Measurements from ENCODE around the gene MMS19.
A peak's percentile ranks its signal among the peaks of the same experiment; 100 is the strongest.

The MMS19 gene, protein sequence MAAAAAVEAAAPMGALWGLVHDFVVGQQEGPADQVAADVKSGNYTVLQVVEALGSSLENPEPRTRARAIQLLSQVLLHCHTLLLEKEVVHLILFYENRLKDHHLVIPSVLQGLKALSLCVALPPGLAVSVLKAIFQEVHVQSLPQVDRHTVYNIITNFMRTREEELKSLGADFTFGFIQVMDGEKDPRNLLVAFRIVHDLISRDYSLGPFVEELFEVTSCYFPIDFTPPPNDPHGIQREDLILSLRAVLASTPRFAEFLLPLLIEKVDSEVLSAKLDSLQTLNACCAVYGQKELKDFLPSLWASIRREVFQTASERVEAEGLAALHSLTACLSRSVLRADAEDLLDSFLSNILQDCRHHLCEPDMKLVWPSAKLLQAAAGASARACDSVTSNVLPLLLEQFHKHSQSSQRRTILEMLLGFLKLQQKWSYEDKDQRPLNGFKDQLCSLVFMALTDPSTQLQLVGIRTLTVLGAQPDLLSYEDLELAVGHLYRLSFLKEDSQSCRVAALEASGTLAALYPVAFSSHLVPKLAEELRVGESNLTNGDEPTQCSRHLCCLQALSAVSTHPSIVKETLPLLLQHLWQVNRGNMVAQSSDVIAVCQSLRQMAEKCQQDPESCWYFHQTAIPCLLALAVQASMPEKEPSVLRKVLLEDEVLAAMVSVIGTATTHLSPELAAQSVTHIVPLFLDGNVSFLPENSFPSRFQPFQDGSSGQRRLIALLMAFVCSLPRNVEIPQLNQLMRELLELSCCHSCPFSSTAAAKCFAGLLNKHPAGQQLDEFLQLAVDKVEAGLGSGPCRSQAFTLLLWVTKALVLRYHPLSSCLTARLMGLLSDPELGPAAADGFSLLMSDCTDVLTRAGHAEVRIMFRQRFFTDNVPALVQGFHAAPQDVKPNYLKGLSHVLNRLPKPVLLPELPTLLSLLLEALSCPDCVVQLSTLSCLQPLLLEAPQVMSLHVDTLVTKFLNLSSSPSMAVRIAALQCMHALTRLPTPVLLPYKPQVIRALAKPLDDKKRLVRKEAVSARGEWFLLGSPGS

DNA sequence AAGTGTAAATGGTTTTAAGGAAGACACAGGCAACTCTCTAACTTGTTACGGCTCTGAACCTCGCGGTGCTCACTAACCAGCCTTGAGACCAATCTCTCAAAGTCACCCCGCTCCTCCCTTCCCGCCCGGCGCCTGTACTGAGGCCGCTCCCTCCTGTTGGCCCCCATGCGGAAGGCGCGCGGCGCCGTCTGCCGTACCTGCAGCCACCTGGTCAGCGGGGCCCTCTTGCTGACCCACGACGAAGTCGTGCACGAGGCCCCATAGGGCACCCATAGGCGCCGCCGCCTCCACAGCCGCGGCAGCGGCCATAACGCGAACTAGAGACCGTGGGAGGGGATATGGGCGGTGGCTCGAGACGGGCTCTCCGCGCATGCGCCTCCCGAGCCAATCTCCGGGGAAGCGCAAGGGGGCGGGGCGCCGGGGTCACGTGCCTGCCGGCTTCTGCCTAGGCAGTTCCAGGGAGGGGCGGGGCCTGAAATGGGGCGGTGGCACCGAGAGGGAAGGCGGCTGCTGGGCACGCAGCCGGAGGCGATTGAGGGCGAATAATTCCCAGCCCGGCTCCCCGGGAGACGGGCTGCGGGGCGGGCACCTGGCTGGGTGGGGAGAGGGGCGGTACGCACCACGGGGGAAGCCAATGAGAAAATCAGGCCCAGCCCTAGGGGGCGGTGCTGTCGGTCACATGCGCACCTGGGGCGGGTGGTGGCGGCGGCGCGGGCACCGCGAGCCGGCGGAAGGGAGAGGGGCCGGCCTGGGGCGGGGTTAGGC is at the start of gene MMS19:
MMS19 (minus strand) TSS at position 347 of the 765 bp plus-strand sequence; CDS start at position 309, 38 bp downstream.
- DNase-seq (ENCODE audit: low spot score): peak; percentile 99

DNA sequence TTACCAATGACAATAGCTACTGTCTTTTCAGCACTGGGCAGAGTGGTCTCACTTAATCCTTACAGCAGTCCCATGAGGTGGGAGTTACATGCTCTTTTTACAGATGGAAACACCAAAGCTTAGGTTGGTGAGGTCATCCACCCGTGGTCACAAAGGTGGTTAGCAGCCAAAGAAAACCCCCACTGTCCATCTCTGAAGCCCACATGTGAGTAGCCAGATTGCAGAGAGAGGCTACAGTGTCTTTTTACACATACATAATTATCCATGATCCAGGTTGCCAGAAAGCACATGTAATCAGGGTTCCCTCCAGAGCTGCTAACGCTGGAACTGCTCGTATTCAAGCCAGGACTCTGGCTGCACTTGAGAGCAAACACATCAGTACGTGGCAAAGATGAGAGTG is 49.7 kb upstream of the MMS19 start:
- DNase-seq (ENCODE audit: low spot score): no peak

DNA sequence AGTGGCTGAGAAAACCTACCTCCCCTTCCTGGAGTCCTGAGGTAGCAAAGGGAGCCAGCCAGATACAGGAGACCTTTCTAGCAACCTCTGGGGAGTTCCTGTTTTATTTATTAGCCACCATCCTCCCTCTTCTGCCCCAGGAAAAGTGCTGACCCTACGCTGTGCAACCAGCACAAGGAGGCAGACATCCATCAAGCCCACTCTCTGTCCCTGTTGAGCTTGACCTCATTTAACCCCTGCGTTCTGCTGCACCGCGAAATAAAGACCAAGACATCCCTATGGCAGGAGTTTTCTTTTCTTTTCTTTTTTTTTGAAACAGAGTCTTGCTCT is 49.0 kb upstream of the MMS19 start:
- no peak for DNase-seq (ENCODE audit: low spot score)

DNA sequence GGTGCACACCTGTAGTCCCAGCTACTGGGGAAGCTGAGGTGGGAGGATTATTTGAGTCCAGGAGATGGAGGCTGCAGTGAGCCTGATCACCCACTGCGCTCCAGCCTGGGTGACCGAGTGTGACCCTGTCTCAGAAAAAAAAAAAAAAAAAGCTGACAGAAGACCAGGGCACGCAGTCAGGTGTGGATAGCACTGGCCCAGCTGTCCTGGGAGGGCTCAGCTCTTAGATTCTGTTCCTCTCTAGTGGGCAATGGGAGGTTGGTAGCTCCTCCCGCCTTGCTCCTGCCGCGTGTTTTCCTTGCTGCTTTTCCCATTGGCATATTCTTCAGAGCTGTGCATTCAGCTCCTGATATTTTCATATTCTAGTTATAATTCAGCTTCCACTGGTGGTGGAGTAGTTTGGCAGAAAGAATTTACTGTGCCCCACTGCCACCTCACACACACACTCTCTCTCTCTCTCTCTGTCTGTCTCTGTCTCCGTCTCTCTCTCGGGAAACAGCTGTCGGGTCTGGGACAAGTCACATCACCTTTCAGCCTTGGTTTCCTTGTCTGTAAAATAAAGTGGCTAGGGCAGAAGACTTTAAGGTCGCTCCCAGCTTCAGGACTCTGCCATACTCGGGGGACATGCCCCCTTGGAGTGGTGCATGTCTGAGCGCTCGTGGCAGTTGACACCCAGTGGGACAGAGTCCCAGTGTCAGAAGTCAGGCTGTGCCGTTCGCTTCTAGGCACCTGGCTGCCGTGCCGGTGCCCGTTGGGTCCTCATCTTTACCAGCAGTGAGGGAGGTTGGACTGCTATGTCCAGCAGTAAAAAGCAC is 48.4 kb upstream of the MMS19 start:
- DNase-seq (ENCODE audit: low spot score): no peak

DNA sequence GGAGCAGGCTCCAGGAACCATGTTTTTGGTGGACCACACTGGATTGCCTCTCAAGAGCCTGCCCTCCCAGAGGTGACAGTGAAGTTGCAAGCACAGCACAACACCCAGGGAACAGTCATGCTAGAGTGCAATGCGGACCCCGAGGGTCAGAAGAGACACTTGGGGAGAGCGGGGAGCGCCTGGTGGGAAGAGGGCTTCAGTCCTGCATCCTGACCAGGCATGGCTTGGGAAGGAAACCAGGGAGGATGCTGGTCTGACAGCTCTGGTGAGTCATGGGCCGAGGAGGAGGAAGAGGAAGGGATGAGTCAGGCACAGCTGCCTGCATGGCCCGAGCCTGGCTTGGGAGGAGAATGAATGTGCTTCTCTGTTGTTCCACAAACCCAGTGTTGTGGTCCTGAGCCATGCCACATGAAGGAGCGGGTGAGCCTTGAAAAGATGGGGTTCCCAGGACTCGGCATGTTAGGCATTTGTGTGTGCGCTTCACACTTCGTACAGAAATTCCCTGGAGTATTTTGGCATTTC is 44.9 kb upstream of the MMS19 start:
- DNase-seq (ENCODE audit: low spot score): peak; percentile 91

DNA sequence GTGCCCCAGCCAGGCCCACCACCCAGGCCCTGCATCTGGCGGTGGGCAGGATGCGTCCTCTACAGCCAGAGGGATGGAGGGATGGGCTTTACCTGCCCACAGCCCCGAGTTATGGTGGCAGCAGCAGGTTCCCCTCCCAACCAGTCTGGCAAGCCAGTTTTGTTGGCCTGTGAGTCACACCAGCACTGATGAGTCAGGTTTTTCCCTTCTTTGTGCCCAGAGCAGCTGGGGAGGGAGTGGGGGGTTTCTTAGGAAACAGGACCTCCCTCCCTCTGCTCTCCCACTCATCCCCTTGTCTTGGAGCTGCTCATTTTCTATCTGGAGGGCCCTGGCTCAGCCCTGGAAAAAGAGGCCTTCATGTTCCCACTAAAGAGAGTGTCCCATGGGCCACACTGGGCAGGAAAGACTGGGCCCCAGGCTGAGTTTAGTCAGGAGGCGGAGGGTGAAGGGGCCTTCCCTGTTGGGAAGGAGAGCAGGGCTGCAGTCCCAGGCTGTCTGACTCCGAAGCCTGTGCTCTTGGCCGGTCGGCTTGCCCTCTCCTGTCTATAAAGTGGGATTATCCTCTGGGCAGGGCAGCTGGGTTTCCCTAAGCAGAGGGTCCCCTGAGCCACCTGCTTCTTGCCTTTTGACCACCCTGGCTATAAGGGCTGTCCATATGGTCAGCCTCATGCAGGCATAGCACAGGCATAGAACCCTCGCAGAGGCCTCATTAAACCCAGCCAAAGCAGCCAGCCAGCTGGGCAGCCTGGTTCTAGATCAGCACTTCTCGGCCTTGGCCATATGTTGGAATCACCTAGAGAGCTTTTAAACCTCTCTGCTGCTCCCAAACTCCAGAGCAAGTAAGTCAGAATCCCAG is 44.2 kb upstream of the MMS19 start:
- no peak for DNase-seq (ENCODE audit: low spot score)

DNA sequence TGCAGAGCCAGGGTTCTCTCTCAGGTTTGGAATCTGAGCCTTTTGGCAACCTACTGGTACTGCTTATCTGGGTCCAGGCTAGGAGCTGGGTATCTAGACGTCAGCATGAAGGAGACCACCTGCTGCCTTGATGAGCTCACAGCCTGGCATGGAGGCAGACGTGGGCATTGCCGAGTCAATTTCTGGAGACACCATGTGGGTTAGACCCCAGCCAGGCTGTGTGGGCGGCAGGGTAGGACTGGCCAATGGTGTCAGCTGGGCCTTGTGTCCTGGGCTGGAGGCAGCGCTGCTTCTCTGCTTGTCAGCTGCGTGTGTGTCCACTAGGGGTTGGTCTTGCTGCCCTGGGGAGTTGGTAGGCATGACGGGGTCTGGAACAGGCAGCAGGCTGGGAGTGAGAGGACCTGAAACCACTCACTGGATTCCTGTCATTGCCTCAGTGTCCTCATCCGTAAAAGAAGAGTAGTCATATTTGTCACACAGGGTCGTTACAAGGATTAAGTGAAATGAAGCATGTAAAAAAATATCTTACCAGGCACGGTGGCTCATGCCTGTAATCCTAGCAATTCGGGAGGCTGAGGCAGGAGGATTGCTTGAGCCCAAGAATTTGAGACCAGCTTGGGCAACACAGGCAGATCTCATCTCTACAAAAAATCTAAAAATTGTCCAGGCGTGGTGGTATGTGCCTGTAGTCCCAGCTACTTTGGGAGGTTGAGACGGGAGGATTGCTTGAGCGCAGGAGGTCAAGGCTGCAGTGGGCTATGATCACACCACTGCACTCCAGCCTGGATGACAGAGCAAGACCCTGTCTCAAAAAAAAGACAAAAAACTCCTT is 42.7 kb upstream of the MMS19 start:
- no peak for DNase-seq (ENCODE audit: low spot score)

DNA sequence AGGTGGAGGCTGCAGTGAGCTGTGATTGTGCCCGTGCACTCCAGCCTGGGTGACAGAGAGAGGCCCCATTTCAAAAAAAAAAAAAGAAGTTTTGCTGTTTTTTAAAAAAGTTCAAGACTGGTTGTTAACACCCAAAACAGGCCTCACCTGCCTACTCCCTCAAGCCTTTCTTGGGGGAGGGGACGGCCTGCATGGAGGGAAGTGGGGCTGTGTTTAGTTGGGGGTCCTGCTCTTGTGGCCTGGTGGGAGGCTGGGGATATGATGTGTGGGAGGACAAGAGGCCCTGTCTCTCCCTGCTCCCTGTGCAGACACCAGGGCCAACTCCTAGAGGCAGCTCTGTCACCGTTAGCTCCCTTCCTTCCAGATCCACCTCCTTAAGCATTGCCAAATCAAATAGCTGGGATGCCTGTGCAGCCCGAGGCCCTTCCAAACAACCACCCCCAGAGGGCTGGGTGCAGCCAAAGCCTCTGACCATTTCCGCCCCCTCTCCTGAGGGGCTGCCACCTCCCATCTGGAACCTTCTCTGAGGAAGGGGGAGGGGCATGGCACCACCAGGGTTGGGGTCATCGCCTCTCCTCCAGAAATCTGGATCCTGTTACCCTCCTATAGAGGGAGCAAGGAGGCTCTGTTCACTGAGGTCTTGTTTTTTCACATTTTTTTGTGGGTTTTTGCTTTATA is 41.4 kb upstream of the MMS19 start:
- DNase-seq (ENCODE audit: low spot score): no peak

DNA sequence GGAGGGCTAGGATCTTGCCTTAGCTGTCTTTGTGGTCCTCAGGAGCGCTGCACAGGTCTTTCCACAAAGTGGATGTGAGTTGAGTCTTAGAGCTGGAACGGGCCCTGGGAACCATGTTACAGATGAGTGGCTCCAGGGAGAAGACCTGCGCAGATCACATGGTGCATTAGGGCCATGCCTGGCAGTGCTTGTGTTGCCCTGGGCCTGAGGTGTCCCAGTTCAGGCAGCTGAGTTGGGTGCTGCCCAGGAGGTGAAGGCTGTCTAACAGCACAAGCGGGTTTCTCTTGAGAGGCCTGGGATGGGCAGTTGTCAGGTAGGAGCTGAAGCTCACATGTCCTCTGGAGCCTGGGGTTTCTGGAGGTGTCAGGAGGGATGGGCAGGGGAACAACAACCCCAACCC is 40.6 kb upstream of the MMS19 start:
- no peak for DNase-seq (ENCODE audit: low spot score)

DNA sequence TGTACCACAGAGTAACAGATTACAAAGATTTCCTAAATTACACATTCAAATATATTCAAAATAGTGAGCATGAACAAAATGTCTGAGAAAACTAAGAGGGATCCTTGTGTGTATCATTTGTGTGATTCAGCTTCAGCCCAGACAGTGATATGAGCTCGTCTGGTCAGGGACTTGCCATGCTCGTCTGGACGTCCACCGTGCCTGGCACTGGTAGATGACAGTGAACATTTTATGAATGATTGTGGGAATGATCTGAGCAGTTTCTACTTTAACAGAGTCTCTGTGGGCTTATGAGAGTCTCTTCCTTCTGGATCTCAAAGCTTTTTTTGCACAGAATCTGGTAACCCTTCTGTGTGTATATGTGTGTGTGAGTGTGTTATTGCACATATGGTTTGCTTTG is 40.2 kb upstream of the MMS19 start:
- DNase-seq (ENCODE audit: low spot score): no peak

DNA sequence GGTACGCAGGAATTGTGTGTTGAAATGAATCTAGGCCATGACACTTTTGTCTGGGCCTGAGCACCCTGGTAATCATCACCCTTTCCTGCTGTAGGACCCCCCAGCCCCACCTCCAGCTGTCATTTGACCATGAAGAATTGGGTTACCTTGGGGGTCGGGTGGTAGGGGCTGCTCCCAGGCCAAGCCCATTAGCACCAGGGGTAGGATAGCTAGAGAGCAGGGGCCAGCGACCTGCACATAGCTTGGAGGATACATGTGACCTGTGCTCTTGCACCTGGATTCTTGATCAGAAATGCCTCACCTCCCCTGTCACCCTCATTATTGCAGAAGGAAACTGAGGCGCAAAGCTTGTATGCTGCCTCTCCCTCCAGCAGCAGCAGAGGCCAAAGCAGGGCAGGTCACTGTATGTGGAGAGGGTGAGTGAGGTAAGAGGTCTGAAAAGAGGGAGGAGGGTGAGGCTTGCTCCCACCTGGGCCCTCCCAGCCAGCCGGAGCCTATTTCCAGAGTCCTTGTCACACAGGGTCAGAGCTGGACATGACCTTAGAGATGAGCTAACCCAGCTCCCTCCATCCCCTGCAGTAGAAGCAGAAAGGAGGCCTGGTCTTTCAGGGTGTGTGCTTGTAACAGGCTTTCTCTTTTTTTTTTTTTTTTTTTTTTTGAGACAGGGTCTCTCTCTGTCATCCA is 39.1 kb upstream of the MMS19 start:
- no peak for DNase-seq (ENCODE audit: low spot score)

DNA sequence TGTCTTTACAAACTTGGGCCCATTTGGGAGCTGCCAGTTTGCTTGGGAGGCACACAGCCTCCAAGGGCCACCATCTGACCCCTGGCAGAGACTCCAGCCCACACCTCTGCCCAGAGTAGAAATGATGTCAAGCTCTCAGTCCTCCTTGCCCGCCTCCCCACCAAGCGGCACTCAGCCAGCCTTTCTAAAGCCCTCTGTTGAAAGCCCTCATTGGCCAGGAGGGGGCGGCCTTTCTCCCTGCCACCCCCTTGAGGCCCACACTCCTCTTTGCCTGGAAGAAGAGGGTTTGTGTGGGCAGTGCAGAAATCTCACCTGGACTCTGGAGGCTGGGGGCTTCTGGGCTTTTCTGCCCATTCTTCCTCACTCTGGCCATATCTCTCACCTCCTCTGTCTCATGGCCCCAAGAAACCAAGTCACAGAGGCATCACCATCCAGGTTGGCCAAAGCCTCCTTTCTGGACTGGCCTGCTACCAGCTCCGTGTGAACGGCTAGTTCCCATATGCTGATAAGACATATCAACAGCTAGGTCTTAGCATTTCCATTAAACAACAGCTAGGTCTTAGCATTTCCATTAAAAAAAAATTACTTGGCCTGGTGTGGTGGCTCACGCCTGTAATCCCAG is 36.6 kb upstream of the MMS19 start:
- peak; percentile 50 for DNase-seq (ENCODE audit: low spot score)

DNA sequence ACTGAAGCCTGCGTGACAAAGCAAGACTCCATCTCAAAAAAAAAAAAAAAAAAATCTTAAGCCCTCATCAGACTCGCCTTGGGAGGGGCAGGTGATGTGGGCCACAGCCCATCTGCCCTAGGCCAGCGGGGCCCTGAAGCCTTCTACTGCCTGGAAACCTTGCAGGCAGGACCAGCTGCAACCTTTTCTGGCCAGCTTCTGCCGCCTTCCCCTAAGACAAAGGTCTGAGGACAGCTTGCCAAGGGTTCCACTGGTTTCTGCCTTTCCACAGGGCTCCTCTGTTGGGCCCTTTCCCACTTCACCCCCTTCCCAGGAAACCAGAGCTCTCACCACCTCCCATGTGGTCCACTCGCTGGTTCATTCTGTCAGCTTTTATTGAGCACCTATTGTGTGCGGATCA is 35.7 kb upstream of the MMS19 start:
- DNase-seq (ENCODE audit: low spot score): no peak

DNA sequence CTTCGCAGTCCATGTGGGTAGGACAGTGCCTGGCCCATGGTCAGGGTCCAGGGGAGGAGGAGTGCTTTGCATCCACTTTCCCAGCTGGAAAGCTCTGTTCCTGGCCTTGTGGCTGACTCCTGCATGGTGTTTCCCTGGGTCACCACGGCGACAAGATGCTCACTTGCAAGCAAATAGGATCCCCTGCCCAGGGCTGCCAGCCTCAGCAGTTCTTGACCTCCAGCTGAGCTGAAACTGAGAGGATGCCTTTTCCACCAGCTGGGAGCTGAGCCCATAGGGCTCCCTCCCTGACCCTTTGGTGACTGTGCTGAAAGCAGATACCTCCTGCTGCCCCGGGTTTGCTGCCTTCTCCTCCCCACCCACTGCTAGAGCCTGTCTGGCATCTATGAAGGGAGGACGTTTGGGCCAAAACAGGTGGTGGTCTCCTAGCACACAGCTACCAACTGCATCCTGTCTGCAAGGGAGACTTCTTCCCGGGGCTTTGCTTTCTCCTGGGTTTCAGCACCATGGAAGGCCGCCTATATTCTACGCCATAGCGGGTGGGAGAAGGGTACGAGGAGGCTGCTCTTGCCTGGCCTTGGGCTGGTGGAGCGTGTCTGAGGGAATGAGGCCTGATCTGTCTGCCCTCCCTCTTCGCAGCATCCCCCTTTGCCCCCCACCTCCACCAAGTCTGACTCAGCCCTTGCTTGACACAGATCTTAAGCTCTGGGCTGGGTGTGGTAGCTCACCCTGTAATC is 34.9 kb upstream of the MMS19 start:
- no peak for DNase-seq (ENCODE audit: low spot score)

DNA sequence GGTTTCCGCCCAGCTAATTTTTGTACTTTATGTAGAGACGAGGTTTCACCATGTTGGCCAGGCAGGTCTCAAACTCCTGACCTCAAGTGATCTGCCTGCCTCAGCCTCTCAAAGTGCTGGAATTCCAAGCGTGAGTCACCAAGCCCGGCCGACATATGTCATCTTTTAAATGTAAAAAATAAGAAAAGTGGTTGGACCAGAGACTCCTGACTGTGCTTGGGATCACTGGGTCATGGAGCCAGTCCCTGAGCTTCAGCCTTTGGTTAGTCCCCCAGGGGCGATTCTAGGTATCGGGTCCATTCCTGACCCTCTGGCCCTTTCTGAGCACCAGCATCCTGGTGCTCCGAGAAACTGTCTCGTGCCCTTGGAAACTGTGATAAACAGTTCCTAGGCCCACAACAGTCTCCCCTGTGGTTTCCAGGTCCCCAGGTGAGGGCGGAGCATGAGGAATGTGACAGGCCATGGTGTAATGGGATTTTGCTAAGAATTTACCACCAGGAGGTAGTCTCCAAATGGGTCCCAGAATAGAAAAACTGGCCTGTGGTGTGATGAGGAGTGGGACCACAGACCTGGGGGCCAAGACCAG is 33.3 kb upstream of the MMS19 start:
- DNase-seq (ENCODE audit: low spot score): no peak

DNA sequence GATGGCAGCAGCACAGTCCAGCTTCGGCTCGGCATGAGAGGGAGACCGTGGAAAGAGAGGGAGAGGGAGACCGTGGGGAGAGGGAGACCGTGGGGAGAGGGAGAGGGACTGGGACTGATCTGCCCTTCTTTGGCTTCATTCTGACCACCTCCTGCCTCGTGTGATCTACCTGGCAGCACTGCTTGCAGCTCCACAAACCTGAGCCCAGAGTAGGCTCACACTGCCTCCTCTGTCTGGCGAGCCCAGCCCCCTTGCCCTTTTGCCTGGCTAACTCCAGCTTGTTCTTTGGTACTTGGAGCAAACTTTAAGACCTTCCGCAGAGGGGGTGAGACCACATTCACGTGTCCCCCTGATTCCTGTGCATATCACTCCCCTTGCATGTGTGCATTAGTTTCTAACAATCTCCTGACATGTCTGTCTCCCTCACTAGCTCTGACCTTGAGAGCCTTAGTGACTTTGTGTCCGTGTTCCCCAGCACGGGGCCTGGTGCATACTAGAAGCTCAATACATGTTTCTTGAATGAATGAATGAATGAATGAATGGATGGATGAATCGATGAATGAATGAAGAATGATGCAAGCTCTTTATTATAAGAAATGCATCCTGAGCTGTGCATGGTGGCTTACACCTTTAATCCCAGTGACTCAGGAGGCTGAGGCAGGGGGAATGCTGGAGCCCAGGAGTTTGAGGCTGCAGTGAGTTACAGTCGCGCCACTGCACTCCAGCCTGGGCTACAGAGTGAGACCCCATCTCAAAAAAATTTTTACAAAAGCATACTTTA is 31.7 kb upstream of the MMS19 start:
- DNase-seq (ENCODE audit: low spot score): no peak

Measured in putamen (tissue), 1 donor.